KOPT-K1 (cell line): ENCODE data around the gene MPDZ.
"Not testable (repeated sequence)": the region's sequence is repeated elsewhere in the genome, so short reads cannot be mapped to it uniquely, and the experiment has no call there.

Experiments
- H3K27ac ChIP-seq: fragments of 200-600 bp; sonication (generic); 2 replicates; pipeline ENCODE4 v1.5.1; 2016; ENCODE audit warnings: antibody characterized with exemption, mild to moderate bottlenecking, low read depth, low read length; ENCODE audit not compliant: poor library complexity, severe bottlenecking
- H3K36me3 ChIP-seq: fragments of 200-600 bp; sonication (generic); 2 replicates; pipeline ENCODE4 v1.5.1; 2017; ENCODE audit warnings: antibody characterized with exemption, mild to moderate bottlenecking, low read length, moderate library complexity; ENCODE audit not compliant: insufficient read depth
- H3K9me3 ChIP-seq: fragments of 200-600 bp; sonication (generic); 2 replicates; pipeline ENCODE4 v1.5.1; 2017; ENCODE audit warnings: antibody characterized with exemption, low read length, mild to moderate bottlenecking; ENCODE audit not compliant: insufficient read depth, poor library complexity, severe bottlenecking

The MPDZ gene

GRCh38 chr9:13224366-13224765 lies 55.1 kb downstream of the MPDZ start:
- H3K36me3 ChIP-seq = no peaks in the 10 kb centered on the region
- no peak overlapping the region for H3K27ac ChIP-seq
- H3K9me3 ChIP-seq = no peaks in the 10 kb centered on the region

- not testable (repeated sequence) for H3K9me3 ChIP-seq, H3K27ac ChIP-seq, H3K36me3 ChIP-seq
These were observed 56.8 kb downstream of the MPDZ start for GRCh38 chr9:13222733-13223132.

- H3K9me3 ChIP-seq = no peaks in the 10 kb centered on the region
- no peaks in the 10 kb centered on the region for H3K36me3 ChIP-seq
- H3K27ac ChIP-seq = no peak overlapping the region
These were observed 57.8 kb downstream of the MPDZ start for GRCh38 chr9:13221741-13222140.

- Histone ChIP-seq H3K9me3 (no peaks in the 10 kb centered on the region), H3K36me3 (no peaks in the 10 kb centered on the region), H3K27ac (no peak overlapping the region)
These were observed 58.7 kb downstream of the MPDZ start for GRCh38 chr9:13220837-13221236.

- Histone ChIP-seq H3K36me3 (no peaks in the 10 kb centered on the region), H3K27ac (no peak overlapping the region)
These were observed 63.5 kb downstream of the MPDZ start for GRCh38 chr9:13215791-13216554.

GRCh38 chr9:13213998-13214397 lies 65.5 kb downstream of the MPDZ start:
- Histone ChIP-seq H3K27ac (no peak overlapping the region), H3K36me3 (no peaks in the 10 kb centered on the region), H3K9me3 (no peaks in the 10 kb centered on the region)

More at GRCh38 chr9:13215791-13216554, 63.5 kb downstream of the MPDZ start:
- no peaks in the 10 kb centered on the region for H3K9me3 ChIP-seq

- no peaks in the 10 kb centered on the region for H3K9me3 ChIP-seq
- H3K36me3 ChIP-seq = no peaks in the 10 kb centered on the region
- H3K27ac ChIP-seq = no peak overlapping the region
These were observed 66.2 kb downstream of the MPDZ start for GRCh38 chr9:13213337-13213736.

- Histone ChIP-seq H3K9me3 (no peaks in the 10 kb centered on the region), H3K27ac (no peak overlapping the region), H3K36me3 (no peaks in the 10 kb centered on the region)
These were observed 69.2 kb downstream of the MPDZ start for GRCh38 chr9:13210306-13210705.

GRCh38 chr9:13209498-13209897 lies 70.0 kb downstream of the MPDZ start:
- no peaks in the 10 kb centered on the region for H3K9me3 ChIP-seq
- no peak overlapping the region for H3K27ac ChIP-seq
- no peaks in the 10 kb centered on the region for H3K36me3 ChIP-seq

GRCh38 chr9:13205824-13206223 lies 73.7 kb downstream of the MPDZ start:
- Histone ChIP-seq H3K9me3 (no peaks in the 10 kb centered on the region), H3K36me3 (no peaks in the 10 kb centered on the region), H3K27ac (no peak overlapping the region)

GRCh38 chr9:13190040-13190439 lies 89.5 kb downstream of the MPDZ start:
- no peak overlapping the region for H3K27ac ChIP-seq
- H3K9me3 ChIP-seq = no peaks in the 10 kb centered on the region
- H3K36me3 ChIP-seq = no peaks in the 10 kb centered on the region

- Histone ChIP-seq H3K27ac (no peak overlapping the region), H3K9me3 (no peaks in the 10 kb centered on the region), H3K36me3 (no peaks in the 10 kb centered on the region)
These were observed 90.1 kb downstream of the MPDZ start for GRCh38 chr9:13189362-13189761.

GRCh38 chr9:13186774-13187173 lies 92.7 kb downstream of the MPDZ start:
- Histone ChIP-seq H3K9me3 (no peaks in the 10 kb centered on the region), H3K27ac (no peak overlapping the region), H3K36me3 (no peaks in the 10 kb centered on the region)

GRCh38 chr9:13186091-13186490 lies 93.4 kb downstream of the MPDZ start:
- no peaks in the 10 kb centered on the region for H3K36me3 ChIP-seq
- no peak overlapping the region for H3K27ac ChIP-seq
- H3K9me3 ChIP-seq = no peaks in the 10 kb centered on the region

GRCh38 chr9:13181652-13182051 lies 97.8 kb downstream of the MPDZ start:
- no peaks in the 10 kb centered on the region for H3K36me3 ChIP-seq

GRCh38 chr9:13179257-13179656 lies 100.2 kb downstream of the MPDZ start:
- H3K27ac ChIP-seq = no peak overlapping the region
- no peaks in the 10 kb centered on the region for H3K36me3 ChIP-seq
- H3K9me3 ChIP-seq = no peaks in the 10 kb centered on the region

More at GRCh38 chr9:13181652-13182051, 97.8 kb downstream of the MPDZ start:
- Histone ChIP-seq H3K9me3 (no peaks in the 10 kb centered on the region), H3K27ac (no peak overlapping the region)
